A549 (cell line): ENCODE measurements around the gene VCL. TPM values are rescaled to one million over a fixed set of nuclear protein-coding genes. Genes with fewer than 3 reads are reported as not detected.

Experiments
- ATAC-seq, 2 experiments: fragments of 200-7000 bp in 1 of 2; fragments of >200 bp in 1 of 2; cut with Nextera tagmentation in 1 of 2; cut with Tn5 transposase in 1 of 2; 3 replicates each; pipeline versions ENCODE4 v1.8.0 to v1.9.1; 2018 to 2020; ENCODE audit warnings: mild to moderate bottlenecking in 1 of 2, moderate library complexity in 1 of 2
- CTCF ChIA-PET: fragments of 300-600 bp; sonication (Branson Sonifier 250); formaldehyde crosslinking; extraction: SDS; loops from one replicate; lab custom pipeline; 2021; ENCODE audit warnings: antibody characterized with exemption, inconsistent platforms; lab: Yijun Ruan, JAX
- POLR2A ChIA-PET: fragments of 350-600 bp; formaldehyde crosslinking; extraction: SDS; loops from one replicate; lab custom pipeline; 2021; ENCODE audit warnings: antibody characterized with exemption, inconsistent platforms; lab: Yijun Ruan, JAX
- DNase-seq, 2 experiments: peaks; one replicate each; pipeline versions ENCODE4 v3.0.0 to v3.0.0-alpha.2; 2011 to 2016; ENCODE audit warnings: low read depth in 1 of 2, low spot score in 1 of 2
- FAIRE-seq: peaks from 2 replicates; lab custom pipeline; 2011; peaks lifted over from hg19 to GRCh38; lab: Jason Lieb, UNC
- H3K27ac ChIP-seq, 2 experiments: fragments of >200 bp; sonication (Bioruptor Twin); formaldehyde crosslinking; 3 replicates each; pipeline ENCODE4 v1.5.1; 2016 to 2017
- H3K4me1 ChIP-seq: fragments of >200 bp; sonication (Bioruptor Twin); formaldehyde crosslinking; 3 replicates; pipeline ENCODE4 v1.6.1; 2016
- H3K4me2 ChIP-seq: fragments of >200 bp; sonication (Bioruptor Twin); formaldehyde crosslinking; 3 replicates; pipeline ENCODE4 v1.6.1; 2016
- H3K4me3 ChIP-seq: fragments of >200 bp; sonication (Bioruptor Twin); formaldehyde crosslinking; 3 replicates; pipeline ENCODE4 v1.5.1; 2016
- H3K9me3 ChIP-seq: fragments of >200 bp; sonication (Bioruptor Twin); formaldehyde crosslinking; 3 replicates; pipeline ENCODE4 v1.6.1; 2016
- ATOH8 ChIP-seq: fragments of 250-450 bp; sonication (Bioruptor Pico); IDR thresholded peaks from 2 replicates; pipeline ENCODE4 v1.5.0; 2020; ENCODE audit warnings: low read depth, mild to moderate bottlenecking, moderate library complexity
- CBX2 ChIP-seq: fragments of 200-600 bp; sonication (generic); IDR thresholded peaks from 2 replicates; pipeline ENCODE4 v1.6.1; 2016; ENCODE audit warnings: low read depth, mild to moderate bottlenecking, borderline replicate concordance
- CBX8 ChIP-seq: fragments of 200-600 bp; sonication (generic); IDR thresholded peaks from 2 replicates; pipeline ENCODE4 v1.6.1; 2016
- CEBPB ChIP-seq, 2 experiments: fragments of >200 bp in 1 of 2; sonication (Bioruptor Twin) in 1 of 2; formaldehyde crosslinking in 1 of 2; IDR thresholded peaks; 2 replicates each; pipeline ENCODE4 v1.6.1; 2012 to 2016
- CHD2 ChIP-seq: fragments of 150-350 bp; IDR thresholded peaks from 2 replicates; pipeline ENCODE4 v1.6.1; 2014; ENCODE audit warnings: low read length; ENCODE audit not compliant: partially characterized antibody
- CHD4 ChIP-seq: fragments of 200-600 bp; sonication (generic); IDR thresholded peaks from 2 replicates; pipeline ENCODE4 v1.6.1; 2016; ENCODE audit warnings: antibody characterized with exemption, mild to moderate bottlenecking, borderline replicate concordance
- EHF ChIP-seq: fragments of 250-450 bp; sonication (Bioruptor Pico); IDR thresholded peaks from 2 replicates; pipeline ENCODE4 v1.5.0; 2020; ENCODE audit warnings: mild to moderate bottlenecking
- EP300 ChIP-seq, 2 experiments: fragments of >200 bp; sonication (Bioruptor Twin); formaldehyde crosslinking; IDR thresholded peaks; 2 replicates in 1 of 2; 3 replicates in 1 of 2; pipeline ENCODE4 v1.6.1; 2016 to 2017
- ESRRA ChIP-seq: fragments of 150-350 bp; IDR thresholded peaks from 2 replicates; pipeline ENCODE4 v1.6.1; 2014; ENCODE audit warnings: mild to moderate bottlenecking, low read length, borderline replicate concordance
- FOXS1 ChIP-seq: fragments of 250-450 bp; sonication (Bioruptor Pico); IDR thresholded peaks from 2 replicates; pipeline ENCODE4 v1.5.0; 2020; ENCODE audit warnings: mild to moderate bottlenecking, moderate library complexity
- GATA3 ChIP-seq: IDR thresholded peaks from 2 replicates; pipeline ENCODE4 v1.6.1; 2012; ENCODE audit warnings: borderline replicate concordance
- HOXA7 ChIP-seq: fragments of 250-450 bp; sonication (Bioruptor Pico); IDR thresholded peaks from 2 replicates; pipeline ENCODE4 v1.5.0; 2020; ENCODE audit warnings: mild to moderate bottlenecking, moderate library complexity
- MYC ChIP-seq: IDR thresholded peaks from 2 replicates; pipeline ENCODE4 v1.6.1; 2012; ENCODE audit warnings: mild to moderate bottlenecking, inconsistent platforms, low read length, improper control_type of control experiment, borderline replicate concordance
- NFE2L2 ChIP-seq: fragments of 150-350 bp; conservative IDR thresholded peaks from 2 replicates; pipeline ENCODE4 v1.6.1; 2014; ENCODE audit warnings: low read length
- NR3C1 ChIP-seq: fragments of >200 bp; sonication (Bioruptor Twin); formaldehyde crosslinking; IDR thresholded peaks from 3 replicates; pipeline ENCODE4 v1.6.1; 2017
- PBX3 ChIP-seq: IDR thresholded peaks from 2 replicates; pipeline ENCODE4 v1.6.1; 2012
- PHF8 ChIP-seq: fragments of 200-600 bp; sonication (generic); IDR thresholded peaks from 2 replicates; pipeline ENCODE4 v1.6.1; 2016; ENCODE audit warnings: low read depth, mild to moderate bottlenecking, antibody characterized with exemption, moderate library complexity, borderline replicate concordance
- POLR2AphosphoS2 ChIP-seq: conservative IDR thresholded peaks from 2 replicates; pipeline ENCODE4 v1.6.1; 2012; ENCODE audit warnings: low read length, improper control_type of control experiment, inconsistent platforms
- RCOR1 ChIP-seq: fragments of 150-350 bp; IDR thresholded peaks from 2 replicates; pipeline ENCODE4 v1.6.1; 2014; ENCODE audit warnings: antibody characterized with exemption, low read length, low read depth
- RFX5 ChIP-seq: fragments of 450-650 bp; IDR thresholded peaks from 2 replicates; pipeline ENCODE4 v1.7.1; 2014; ENCODE audit warnings: antibody characterized with exemption, mild to moderate bottlenecking, moderate library complexity
- RNF2 ChIP-seq: fragments of 200-600 bp; sonication (generic); IDR thresholded peaks from 2 replicates; pipeline ENCODE4 v1.6.1; 2016; ENCODE audit warnings: low read depth, mild to moderate bottlenecking, antibody characterized with exemption, moderate library complexity, borderline replicate concordance
- SMC3 ChIP-seq: fragments of >200 bp; sonication (Bioruptor Twin); formaldehyde crosslinking; IDR thresholded peaks from 3 replicates; pipeline ENCODE4 v1.6.1; 2018; ENCODE audit warnings: inconsistent platforms
- SREBF2 ChIP-seq: fragments of 450-650 bp; IDR thresholded peaks from 2 replicates; pipeline ENCODE4 v1.6.1; 2014; ENCODE audit warnings: mild to moderate bottlenecking, moderate library complexity
- ZFP36 ChIP-seq: fragments of 450-650 bp; IDR thresholded peaks from 2 replicates; pipeline ENCODE4 v1.6.1; 2014; ENCODE audit warnings: borderline replicate concordance; ENCODE audit not compliant: partially characterized antibody
- ZSCAN20 ChIP-seq: fragments of 250-450 bp; sonication (Bioruptor Pico); IDR thresholded peaks from 2 replicates; pipeline ENCODE4 v1.8.0; 2022; ENCODE audit warnings: mild to moderate bottlenecking, moderate library complexity
- WGBS: methylation state at CpG from one replicate; pipeline ENCODE4 v1.1.6; 2017; ENCODE audit errors: missing lambda C conversion rate; 5-methylcytosine and 5-hydroxymethylcytosine counted together
- polyA plus RNA-seq, 4 experiments: library from polyadenylated mRNA; depleted of rRNA in 3 of 4; stranded (reverse); fragments of >200 nt; fragmentation: RNase III in 1 of 4; extraction: RNeasy Plus Mini Kit Qiagen cat#74134 plus additional on column Dnase treatment in 1 of 4; gene quantifications; 2 replicates in 3 of 4; 3 replicates in 1 of 4; pipeline ENCODE4 v1.2.3, GENCODE V29; 2011 to 2017

VCL gene
- polyA plus RNA-seq, 2 of the 4 experiments (the other 2 are of a cell fraction): 101 to 112 TPM

- 91% methylated on average over 2 of the region's 2 CpGs for WGBS
- Histone ChIP-seq H3K4me2 (no peak overlapping the region), H3K4me3 (no peak overlapping the region), H3K4me1 (no peaks in the 10 kb centered on the region), H3K9me3 (no peaks in the 10 kb centered on the region), H3K27ac (no peak overlapping the region)
- TF ChIP-seq NR3C1: no peak
- no peak for TF ChIP-seq CBX8
- no peak for TF ChIP-seq CHD2
- TF ChIP-seq ATOH8 (CRISPR knock-in tag): no peak
- TF ChIP-seq PHF8: no peak
- TF ChIP-seq EP300 (IDR thresholded peaks at IDR 0.05): no peak
- no peak for TF ChIP-seq SMC3
- no peak for TF ChIP-seq CBX2
- TF ChIP-seq HOXA7: no peak
- TF ChIP-seq CHD4: no peak
- no peak for TF ChIP-seq RFX5
- TF ChIP-seq GATA3: no peak
- no peak for TF ChIP-seq ZFP36
- no peak for TF ChIP-seq CEBPB (IDR thresholded peaks at IDR 0.05)
- no peak for TF ChIP-seq MYC
- no peak for TF ChIP-seq ESRRA
- no peak for TF ChIP-seq SREBF2
- no peak for TF ChIP-seq NFE2L2
- no peak for TF ChIP-seq RNF2
- no peak for TF ChIP-seq PBX3
- FAIRE-seq: no peak
- ATAC-seq: no peak
- CTCF ChIA-PET: interaction anchor here (1.1 kb wide), 1 partner anchor 15 kb away, joined by 5 read pairs; no protein-coding TSS in a partner anchor
- DNase-seq: no peak
- POLR2A ChIA-PET: no interaction called here
Observed at GRCh38 chr10:73989594-73990150, 8.2 kb upstream of the VCL start.

- ATAC-seq (no peak), DNase-seq (no peak), FAIRE-seq (no peak)
- H3K4me3 ChIP-seq: no peak overlapping the region
- no peaks in the 10 kb centered on the region for H3K4me1 ChIP-seq
- H3K9me3 ChIP-seq: no peaks in the 10 kb centered on the region
- H3K4me2 ChIP-seq: no peak overlapping the region
- CTCF ChIA-PET: interaction anchor here (0.6 kb wide), 1 partner anchor 51 kb away, joined by 3 read pairs; no protein-coding TSS in a partner anchor
- H3K27ac ChIP-seq: no peak overlapping the region
- 97% methylated on average over 3 of the region's 3 CpGs for WGBS
- no peak for TF ChIP-seq FOXS1 (CRISPR knock-in tag)
- no peak for TF ChIP-seq PHF8
- TF ChIP-seq RCOR1: no peak
- no peak for TF ChIP-seq CBX8
- TF ChIP-seq RNF2: no peak
- no peak for TF ChIP-seq POLR2AphosphoS2
- TF ChIP-seq ZSCAN20 (CRISPR knock-in tag): no peak
- no peak for TF ChIP-seq EHF (CRISPR knock-in tag)
- TF ChIP-seq RFX5: no peak
- TF ChIP-seq SMC3: no peak
- TF ChIP-seq, all 56 proteins: peak for 0
- POLR2A ChIA-PET: no interaction called here
Observed at GRCh38 chr10:73991203-73991883, 6.6 kb upstream of the VCL start.
